SK-N-SH (cell line): Measurements from ENCODE around the gene HDGFL1.

Experiments used
- CTCF ChIP-seq: fragments of 200-600 bp; sonication (generic); IDR thresholded peaks from 2 replicates; pipeline ENCODE4 v1.6.1; 2017; ENCODE audit warnings: antibody characterized with exemption, mild to moderate bottlenecking, moderate library complexity
- ELF1 ChIP-seq: IDR thresholded peaks from 2 replicates; pipeline ENCODE4 v1.4.0; 2012
- EP300 ChIP-seq, 2 experiments: IDR thresholded peaks; 2 replicates each; pipeline versions ENCODE4 v1.4.0 to v1.6.1; 2012; ENCODE audit warnings: borderline replicate concordance in 1 of 2, low read depth in 1 of 2, low read length in 1 of 2
- FOXJ3 ChIP-seq: sonication (generic); formaldehyde crosslinking; IDR thresholded peaks from 2 replicates; pipeline ENCODE4 v1.5.1; 2020; ENCODE audit warnings: mild to moderate bottlenecking, missing genetic modification reagents
- MAX ChIP-seq: IDR thresholded peaks from 2 replicates; pipeline ENCODE4 v1.4.0; 2012; ENCODE audit warnings: low read depth
- MXI1 ChIP-seq: IDR thresholded peaks from 2 replicates; pipeline ENCODE4 v1.6.1; 2012; ENCODE audit warnings: mild to moderate bottlenecking, low read depth, low read length, improper control_type of control experiment
- NFIC ChIP-seq: IDR thresholded peaks from 2 replicates; pipeline ENCODE4 v1.4.0; 2012; ENCODE audit warnings: borderline replicate concordance
- NRF1 ChIP-seq: IDR thresholded peaks from 2 replicates; pipeline ENCODE4 v1.6.1; 2012; ENCODE audit warnings: low read depth, mild to moderate bottlenecking, low read length
- POLR2AphosphoS5 ChIP-seq: IDR thresholded peaks from 2 replicates; pipeline ENCODE4 v1.6.1; 2012; ENCODE audit warnings: low read depth, low read length
- RAD21 ChIP-seq: IDR thresholded peaks from 2 replicates; pipeline ENCODE4 v1.6.1; 2012; ENCODE audit warnings: mild to moderate bottlenecking, low read length
- SIN3A ChIP-seq: IDR thresholded peaks from 2 replicates; pipeline ENCODE4 v1.6.1; 2012; ENCODE audit warnings: low read depth, mild to moderate bottlenecking, low read length, moderate library complexity, borderline replicate concordance
- TAF1 ChIP-seq: IDR thresholded peaks from 2 replicates; pipeline ENCODE4 v1.6.1; 2012; ENCODE audit warnings: low read depth, mild to moderate bottlenecking, low read length, moderate library complexity, borderline replicate concordance
- TCF12 ChIP-seq: IDR thresholded peaks from 2 replicates; pipeline ENCODE4 v1.4.0; 2012

GRCh38 chr6:22583927-22584326 lies 14.6 kb downstream of the HDGFL1 start:
- TF ChIP-seq NRF1 (no peak), CTCF (no peak), TAF1 (no peak), SIN3A (no peak), NFIC (no peak), RAD21 (no peak), TCF12 (no peak), POLR2AphosphoS5 (no peak), ELF1 (no peak), MAX (no peak), EP300 (IDR thresholded peaks at IDR 0.05; ENCODE audit: borderline replicate concordance in 1 of 2, low read depth in 1 of 2, low read length in 1 of 2) (no peak), MXI1 (no peak), FOXJ3 (CRISPR knock-in tag) (no peak)
